GM19452 (cell line): ENCODE results near the gene DAGLA.
"Not testable (repeated sequence)": the region's sequence is repeated elsewhere in the genome, so short reads cannot be mapped to it uniquely, and the experiment has no call there.

Experiments
- ATAC-seq: cut with Tn5 transposase; IDR thresholded peaks from one replicate; pipeline ENCODE4 v1.9.1; 2021; ENCODE audit not compliant: unreplicated experiment

The DAGLA gene

DNA sequence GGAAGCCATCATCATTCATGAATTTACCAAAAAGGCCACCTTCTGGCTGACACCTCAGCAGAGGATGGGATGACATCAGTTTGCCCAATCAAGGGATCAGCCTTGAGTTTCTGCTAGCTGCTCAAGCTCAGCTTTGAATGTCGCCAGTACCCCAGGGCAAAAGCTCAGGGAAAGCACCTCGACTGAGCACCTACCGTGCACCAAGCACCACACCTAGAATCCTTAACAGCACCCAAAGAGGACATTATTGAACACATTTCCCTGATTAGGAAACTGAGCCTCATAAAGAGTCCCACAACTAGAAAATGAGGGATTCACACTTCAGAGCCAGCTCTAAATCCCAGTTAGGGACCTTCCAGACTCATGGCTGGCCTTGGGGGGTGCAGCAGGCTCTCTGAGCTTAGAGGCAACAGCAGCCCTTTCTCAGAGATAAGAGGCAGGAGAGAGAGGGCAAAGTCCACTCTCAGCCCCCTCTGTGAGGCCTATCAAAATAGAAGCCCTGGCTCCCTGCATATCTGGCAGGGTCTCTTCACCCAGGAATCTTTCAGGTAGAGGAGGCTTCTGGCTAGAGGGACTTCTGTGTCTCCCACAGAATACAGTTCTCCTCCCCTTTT lies 13.4 kb upstream of the DAGLA start:
- no peak for ATAC-seq

DNA sequence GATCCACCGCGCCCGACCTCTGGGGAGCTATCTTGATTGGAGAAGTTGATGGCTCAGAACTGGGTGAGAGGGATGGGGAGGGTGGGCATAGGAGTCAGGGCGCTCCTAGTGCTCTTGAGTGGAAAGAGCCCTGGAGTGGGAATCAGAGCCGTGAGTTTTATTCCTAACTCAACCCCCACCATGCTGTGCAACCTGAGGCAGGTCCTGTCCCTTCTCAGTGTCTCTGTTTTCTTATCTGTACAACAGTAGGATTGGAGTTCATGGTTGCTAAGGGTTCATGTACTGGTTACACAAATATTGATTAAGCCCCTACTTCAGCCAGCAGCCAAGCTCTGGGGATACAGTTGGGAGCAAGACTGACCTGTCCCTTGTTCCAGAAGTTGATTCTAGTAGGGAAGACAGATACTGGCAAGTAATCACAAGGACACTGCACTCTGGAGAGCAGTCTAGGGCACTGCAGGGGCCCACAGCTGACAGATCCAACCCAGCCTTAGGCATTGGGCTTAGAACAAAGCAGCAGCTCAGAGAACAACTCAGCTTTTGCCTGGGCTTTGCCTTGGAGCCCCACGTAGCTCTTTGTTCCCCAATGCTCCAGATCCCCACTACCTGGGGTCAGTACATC lies 12.4 kb upstream of the DAGLA start:
- no peak for ATAC-seq

DNA sequence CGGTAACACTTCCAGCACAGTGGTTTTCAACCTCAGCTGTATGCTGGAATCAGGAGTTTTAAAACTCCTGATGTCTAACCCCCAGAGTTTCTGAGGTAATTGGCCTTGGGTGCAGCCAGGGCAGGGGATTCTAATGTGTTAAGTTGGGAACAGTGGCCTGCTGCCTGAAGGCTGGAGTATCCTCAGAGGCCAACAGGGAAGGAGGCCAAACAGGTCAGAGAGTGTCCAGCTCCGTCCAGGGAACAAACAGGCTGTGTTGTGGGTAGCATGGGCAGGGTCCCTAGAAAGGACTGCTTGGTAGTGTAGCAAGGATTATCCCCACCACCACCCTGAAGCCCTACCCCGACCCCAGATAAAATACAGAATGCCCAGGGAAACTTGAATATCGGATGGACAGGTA lies 10.8 kb upstream of the DAGLA start:
- no peak for ATAC-seq

DNA sequence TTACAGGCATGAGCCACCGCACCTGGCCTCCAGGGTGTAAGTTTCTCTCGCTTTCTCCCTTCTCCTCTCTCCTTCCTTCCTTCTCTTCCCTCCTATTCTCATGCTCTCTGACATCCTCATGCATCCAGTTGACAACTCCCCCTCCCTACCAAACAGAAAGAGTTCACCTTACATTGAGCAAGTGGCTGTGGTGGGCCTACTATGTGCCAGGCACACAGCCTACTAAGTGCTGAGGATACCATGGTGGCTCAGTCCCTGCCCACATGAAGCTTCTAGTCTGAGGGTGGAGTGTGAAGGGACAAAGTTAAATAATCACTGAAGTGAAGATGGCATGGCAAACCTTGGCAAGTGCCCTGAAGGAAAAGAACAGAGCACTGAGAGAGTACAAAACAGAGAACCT lies 9.6 kb upstream of the DAGLA start:
- no peak for ATAC-seq

DNA sequence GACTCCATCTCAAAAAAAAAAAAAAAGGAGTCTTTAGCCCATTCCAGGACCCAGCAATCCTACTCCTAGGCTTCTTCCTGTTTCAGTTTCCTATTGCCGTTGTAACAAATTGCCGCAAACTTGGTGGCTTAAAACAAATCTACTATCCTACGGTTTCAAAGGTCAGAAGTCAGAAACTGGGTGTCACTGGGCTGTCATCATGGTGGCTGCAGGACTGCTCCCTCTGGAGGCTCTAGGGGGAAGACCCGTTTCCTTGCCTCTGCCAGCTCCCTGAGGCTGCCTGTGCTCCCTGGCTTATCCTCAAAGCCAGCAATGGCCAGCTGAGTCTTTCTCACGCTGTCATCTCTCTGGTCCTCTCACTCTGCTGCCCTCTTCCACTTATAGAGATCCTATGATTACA lies 8.7 kb upstream of the DAGLA start:
- no peak for ATAC-seq

DNA sequence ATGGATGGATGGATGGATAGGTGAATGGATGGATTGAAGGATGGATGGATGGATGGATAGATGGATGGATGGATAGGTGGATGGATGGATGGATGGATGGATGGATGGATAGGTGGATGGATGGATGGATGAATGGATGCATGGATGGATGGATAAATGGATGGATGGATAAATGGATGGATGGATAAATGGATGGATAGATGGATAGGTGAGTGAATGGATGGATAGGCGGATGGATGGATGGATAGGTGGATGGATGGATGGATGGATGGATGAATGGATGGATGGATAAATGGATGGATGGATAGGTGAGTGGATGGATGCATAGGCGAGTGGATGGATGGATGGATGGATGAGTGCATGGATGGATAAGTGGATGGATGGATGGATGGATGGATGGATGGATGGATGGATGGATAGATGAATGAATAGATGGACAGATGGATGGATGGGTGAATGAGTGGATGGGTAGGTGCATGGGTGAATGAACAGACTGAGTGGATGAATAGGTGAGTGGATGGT lies 6.2 kb upstream of the DAGLA start:
- not testable (repeated sequence) for ATAC-seq

DNA sequence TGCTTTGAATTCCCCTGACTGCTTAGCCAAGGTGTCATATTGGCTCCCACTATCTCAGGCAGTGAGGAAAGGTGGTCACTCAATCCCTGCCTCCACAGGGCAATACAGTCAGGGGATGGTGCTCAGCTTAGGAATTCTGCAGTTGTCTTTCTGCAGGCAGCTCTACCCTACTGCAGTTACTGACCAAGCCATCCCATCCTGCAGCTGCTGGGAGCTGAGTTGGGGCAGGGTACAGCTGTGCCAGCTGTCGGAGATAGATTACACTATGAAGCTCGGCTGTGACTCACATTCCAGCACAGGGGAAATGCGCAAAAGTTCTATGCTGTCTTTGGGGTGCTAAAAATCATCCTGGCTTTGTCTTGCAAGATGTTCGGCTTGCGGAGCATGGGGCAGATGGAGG lies 4.4 kb upstream of the DAGLA start:
- no peak for ATAC-seq

DNA sequence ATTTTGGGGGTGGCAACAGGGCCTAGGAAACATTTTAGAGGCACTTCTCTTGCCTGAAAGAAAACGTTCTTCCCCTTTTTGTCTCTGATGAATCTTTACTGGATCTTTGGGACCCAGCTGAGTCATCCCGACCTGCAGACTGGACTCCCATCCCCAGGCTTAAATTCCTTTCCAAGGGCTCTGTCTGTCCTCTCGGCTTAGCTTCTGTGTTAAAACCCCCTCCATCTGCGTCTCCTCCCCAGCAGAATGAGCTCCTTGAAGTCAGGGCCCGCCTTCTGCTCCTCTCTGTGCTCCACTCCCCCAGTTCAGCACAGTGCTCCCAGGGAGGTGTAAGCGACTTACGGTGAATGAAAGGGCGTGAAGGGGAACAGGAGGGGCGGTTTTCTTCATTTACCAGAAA lies 895 bp upstream of the DAGLA start:
- no peak for ATAC-seq

DNA sequence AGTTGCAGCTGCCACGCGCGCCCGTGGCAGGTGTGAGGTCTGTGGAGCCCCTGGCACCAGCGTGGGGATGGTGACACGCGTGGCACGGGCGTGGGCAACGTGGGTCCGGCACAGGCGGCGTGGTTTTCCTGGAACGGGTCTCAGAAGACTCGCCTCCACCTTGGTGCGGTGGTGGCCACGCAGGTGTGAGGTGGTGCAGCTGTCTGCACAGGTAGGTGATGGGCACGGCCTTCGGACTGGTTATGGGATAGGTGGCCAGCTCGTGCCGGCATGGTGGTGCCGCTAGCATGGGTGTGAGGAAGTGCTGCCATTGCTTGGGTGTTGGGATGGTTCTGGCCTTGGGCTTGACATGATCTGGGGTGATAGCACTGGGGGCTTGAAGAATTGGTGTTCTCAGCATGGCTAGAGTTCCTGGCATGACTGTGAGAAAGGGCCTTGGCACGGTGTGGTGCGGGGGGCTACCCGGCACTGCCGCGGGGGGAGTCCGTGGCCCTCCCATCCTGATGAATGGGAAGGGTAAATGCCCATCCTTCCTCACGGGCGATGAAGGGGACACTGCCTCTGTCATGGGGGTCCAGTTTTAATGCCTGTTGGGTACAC lies 531 bp downstream of the DAGLA start:
- no peak for ATAC-seq

DNA sequence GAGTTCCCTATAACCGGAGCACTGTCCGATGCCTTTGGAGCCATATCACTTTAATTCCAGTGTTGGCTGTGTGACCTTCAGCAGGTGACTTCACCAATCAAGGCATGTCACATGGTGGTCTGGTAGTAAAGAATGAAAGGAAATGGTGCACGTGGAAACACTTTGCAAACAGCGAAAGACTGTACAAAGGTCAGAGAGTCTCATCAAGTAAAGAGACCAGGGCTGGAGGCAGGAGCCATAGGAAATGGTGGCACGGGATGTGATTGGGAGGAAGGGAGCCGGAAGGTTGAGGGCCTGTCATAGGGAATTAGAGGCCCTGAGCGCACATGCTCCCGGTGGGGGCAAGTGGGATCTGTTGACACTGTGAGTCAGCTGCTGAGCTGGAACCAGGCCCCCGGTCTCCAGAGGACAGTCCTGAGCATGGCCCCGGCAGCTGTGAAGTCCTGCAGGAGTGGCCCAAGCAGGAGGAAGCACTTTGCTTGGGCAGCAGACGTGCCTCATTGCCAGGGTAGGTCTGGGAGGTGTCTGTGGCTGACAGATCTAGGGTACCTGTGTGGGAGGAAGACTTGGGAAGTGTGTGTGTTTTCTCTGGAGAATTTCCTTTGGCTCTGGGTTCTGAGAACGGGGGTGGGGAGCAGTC lies 2.0 kb downstream of the DAGLA start:
- ATAC-seq = no peak

DNA sequence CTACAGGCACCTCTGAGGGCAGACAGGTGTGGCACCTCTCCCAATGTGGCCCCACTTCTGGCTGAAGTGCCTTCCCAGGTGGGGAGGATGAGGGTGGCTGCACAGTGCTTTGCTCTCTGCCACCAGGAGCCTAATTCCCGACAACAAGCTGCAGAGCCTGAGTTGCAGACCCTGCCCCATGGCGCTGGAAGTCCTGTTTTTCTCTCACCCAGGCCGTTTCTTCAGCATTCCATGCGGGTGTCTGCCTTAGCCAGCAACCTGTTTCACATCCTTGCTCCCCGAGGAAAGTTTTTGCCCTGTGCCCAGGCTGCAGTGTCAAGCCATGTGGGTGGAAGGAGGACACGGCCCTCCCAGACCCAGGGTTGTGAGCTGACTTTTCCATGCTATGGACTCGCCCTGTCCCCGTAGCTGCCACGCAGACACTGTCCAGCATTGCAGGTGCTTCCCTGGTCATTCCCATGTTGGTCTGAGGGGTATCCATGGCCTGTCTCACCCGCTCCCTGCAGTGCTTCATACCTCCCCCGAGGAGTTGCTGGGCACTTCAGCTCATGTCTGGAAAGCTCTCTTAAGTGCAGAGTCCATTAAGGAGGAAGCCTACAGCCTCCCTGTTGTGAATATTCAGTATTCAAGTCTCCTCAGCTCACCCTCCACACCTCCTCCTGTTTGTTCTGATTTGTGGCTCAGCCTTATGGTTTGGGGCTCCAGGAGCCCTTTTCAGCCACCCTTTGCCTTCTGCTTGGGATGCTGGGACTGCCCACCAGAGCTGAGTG lies 2.9 kb downstream of the DAGLA start:
- no peak for ATAC-seq

DNA sequence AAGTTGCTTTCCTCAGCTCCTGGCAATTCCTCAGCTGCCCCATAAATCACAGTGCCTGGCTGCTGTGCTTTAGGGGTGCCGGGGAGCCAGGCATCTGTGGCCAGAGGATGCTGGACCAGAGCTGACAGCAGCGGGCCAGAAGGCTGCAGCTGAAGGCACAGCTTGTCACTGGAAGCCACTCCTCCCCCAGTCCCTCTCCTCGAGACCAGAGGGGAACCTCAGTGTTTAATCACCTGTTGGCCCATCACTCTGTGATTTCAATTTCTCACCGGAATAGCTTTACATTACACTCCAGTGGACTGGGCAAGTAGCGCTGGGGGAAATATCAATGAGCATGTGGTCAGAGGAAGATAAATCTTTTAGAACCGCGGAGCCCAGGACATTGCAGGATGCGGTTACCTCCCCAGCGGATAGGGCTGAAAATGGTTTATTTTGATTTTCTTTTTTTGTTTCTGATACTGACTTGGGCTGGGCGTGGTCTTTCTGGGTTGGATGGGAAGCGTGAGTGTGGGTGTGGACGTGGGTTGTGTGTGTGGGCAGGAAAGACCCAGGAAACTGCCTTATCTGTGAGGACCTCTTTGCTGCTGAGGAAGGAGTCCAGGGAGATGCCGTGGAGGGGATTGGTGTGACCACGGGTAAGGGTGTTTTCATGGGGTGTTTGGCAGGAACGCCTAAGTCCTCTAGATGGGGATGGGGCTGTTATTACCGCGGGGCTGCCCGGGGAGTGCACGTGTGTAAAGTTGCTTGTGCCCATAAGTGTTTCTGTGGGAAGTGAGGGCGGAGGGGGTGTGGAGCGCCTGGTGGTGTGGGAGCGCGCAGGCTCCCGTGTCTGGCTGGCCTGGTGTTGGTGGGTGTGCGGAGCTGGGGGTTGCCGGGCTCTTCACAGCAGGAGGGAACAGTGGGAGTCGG lies 4.0 kb downstream of the DAGLA start:
- ATAC-seq = no peak

DNA sequence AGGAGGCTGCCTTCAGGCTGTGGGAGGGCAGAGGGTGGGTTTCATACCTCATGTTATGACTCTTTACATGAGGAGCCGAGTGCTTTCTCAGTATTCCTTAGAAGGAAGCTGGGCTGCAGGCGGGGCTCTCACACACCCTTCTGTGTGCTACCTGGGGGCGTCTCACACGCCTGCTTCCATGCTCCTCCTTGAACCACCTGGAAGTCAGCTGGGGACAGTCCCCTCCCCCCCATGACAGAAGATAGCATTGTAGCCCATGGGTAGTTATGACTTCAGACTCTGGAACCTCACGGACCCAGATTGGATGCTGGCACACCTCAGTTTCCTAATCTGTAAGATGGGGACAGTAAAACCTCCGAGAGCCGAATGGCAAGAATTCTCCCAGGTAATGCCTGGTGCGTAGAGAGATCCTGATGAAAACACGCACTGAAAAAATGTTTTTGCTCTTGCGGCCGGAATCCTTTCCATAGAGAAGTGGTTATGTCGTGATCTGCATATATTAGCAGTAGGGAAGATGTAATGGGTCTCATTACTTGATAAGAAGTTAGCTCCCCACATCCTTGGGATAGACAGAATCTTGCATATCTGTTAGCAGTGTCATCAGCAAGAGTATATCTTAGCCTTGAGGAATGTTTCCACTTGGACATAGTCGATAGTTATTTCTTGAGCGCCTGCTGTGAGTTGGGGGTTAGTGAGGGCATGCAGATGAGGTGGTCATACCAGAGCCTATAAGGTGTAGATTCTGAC lies 4.9 kb downstream of the DAGLA start:
- no peak for ATAC-seq

DNA sequence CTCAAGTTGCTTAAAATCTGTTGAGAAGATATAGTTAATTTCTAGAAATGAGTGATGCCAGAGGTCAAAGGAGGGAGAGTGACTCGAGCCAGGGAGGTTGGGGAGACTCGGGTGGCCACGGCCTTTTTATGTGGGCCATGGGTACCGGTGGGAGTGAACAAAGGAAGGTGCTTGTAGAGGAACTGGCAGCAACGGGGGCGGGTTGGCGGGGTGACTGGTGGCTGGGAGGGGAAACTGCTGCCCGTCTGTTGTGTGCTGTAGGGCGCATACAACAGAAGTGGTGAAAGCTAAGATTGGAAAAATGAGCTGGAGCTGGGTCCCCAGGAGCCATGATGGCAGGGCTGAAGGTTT lies 5.4 kb downstream of the DAGLA start:
- ATAC-seq = no peak

DNA sequence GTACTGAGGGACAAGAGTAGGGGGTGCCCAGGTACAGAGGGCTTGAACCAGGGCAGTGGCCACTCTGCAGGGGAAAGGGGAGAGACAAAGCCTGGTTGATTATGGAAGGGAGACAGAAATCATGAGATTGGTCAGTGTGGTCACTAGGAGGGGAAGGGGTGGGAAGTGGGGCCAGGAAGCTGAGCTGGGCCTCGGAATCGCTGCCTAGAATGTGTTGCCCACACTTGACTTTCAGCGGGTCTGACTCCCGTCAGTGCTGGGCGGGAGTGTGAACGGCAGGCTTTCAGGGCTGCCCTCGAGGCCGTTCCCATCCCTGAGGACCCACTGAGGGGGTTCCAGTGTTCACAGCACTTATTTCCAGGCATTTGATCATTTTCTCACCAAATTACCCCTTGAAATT lies 5.9 kb downstream of the DAGLA start:
- ATAC-seq = no peak

DNA sequence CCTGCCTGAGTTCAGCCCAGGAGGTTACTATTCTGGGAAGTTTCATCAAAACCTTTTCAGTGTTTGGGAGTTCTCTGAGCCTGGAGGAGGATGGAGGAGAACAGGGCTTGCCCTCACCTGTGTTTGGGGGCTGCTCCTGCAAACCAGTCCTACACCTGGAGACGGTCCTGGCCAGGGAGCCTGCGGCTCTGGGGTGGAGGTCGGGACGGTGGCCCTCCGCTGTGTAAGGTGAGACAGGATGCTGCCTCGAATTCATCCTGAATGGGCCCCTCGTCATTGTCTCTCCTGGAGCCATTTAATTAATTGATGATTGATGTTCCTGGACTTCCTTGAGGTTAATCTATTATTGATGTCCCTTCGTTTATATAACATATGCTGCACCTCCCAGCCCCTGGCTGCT lies 6.3 kb downstream of the DAGLA start:
- ATAC-seq = no peak

DNA sequence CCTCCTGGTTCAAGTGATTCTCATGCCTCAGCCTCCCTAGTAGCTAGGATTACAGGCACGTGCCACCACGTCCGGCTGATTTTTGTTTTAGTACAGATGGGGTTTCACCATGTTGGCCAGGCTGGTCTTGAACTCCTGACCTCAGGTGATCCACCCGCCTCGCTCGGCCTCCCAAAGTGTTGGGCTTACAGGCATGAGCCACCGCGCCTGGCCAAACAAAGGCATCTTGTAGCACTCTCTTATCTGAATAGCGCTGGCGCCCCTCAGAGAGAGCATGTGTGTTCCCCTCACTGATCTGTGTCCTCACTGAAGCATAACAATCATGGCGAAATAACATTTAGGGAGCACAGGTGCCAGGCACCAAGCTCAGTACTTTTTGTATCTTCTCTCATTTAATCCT lies 7.2 kb downstream of the DAGLA start:
- ATAC-seq = no peak

DNA sequence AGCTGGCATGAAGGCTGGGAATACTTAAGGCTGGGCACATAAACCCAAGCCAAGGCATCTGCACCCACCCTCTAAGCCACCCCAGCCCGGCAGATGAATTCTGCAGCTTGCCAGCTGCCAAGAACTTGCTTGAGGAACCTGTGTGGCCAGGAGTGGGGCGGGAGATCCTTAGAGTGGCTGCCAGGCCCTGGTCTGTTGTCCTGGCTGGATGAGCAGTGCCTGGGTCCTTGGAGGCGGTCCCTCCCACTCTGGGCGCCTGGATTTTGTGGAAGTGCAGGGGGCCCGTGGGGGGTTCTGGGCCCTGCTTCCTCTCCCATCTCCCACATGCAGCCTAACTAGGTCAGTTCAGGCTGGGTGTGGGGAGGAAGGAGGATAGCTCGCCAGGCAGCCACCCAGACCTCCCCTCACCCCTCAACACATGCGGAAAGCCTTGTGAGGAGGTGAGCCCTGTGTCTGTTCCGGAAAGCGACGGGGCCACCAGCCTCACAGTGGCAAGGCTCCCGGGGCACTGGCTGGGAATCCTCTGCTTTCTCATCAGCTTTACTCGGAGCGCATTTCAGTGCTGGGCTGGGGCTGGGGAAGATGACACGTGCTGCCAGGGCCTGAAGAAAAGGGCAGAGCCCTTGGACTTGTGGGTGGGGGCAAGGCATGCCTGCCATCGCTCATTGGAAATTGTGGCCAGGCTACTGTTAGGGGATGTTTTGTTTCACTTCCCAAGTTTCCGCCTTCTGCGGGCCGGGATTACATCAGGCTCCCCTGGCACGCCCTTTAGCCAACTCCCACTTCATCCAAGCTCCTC lies 8.4 kb downstream of the DAGLA start:
- no peak for ATAC-seq

DNA sequence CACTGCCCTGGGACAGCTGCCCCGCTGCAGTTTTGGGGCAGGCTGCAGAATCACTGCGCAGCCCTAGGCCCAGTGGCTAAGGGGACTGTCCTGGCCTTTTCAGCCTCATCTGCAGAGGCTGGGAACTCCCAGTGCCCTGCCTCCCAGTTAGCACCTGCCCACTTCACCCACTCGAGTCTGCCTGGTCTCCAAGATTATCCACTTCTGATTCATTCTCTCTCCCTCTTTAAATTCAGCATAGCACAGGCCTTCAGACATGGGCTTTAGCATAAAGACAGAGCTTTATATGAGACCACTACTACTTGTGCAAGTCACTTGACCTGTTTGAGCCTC lies 8.9 kb downstream of the DAGLA start:
- ATAC-seq = no peak
